ENCODE results near the gene CLCA4. TPM values are rescaled to one million over a fixed set of nuclear protein-coding genes. Genes with fewer than 3 reads are reported as not detected.

Gene CLCA4
- total RNA-seq, 1 donor from 2014 or later: 12.1 TPM

GRCh38 chr1:86530211-86530845 is 16.6 kb upstream of the CLCA4 start:
- no peaks in the 10 kb centered on the region for H3K27me3 ChIP-seq (ENCODE audit: control insufficient read depth, insufficient read depth, low read length)
- H3K36me3 ChIP-seq (ENCODE audit: control insufficient read depth, insufficient read depth, low read length): no peaks in the 10 kb centered on the region
- no peak for TF ChIP-seq CTCF (IDR thresholded peaks at IDR 0.05; ENCODE audit: insufficient read depth, low read length, severe bottlenecking)
- H3K4me3 ChIP-seq (ENCODE audit: low read depth, low read length): no peak overlapping the region
- FAIRE-seq (peak; percentile 58), DNase-seq (ENCODE audit: low read depth) (no peak)

- H3K4me3 ChIP-seq (ENCODE audit: low read depth, low read length): no peak overlapping the region
- DNase-seq (ENCODE audit: low read depth) (peak; percentile 39), FAIRE-seq (no peak)
- no peak for TF ChIP-seq CTCF (IDR thresholded peaks at IDR 0.05; ENCODE audit: insufficient read depth, low read length, severe bottlenecking)
- H3K36me3 ChIP-seq (ENCODE audit: control insufficient read depth, insufficient read depth, low read length): no peaks in the 10 kb centered on the region
- no peaks in the 10 kb centered on the region for H3K27me3 ChIP-seq (ENCODE audit: control insufficient read depth, insufficient read depth, low read length)
These were observed 8.8 kb upstream of the CLCA4 start for GRCh38 chr1:86537928-86538695.

GRCh38 chr1:86538775-86539174 is 8.1 kb upstream of the CLCA4 start:
- no peak for FAIRE-seq
- DNase-seq (ENCODE audit: low read depth): no peak
- TF ChIP-seq CTCF (IDR thresholded peaks at IDR 0.05; ENCODE audit: insufficient read depth, low read length, severe bottlenecking): no peak

GRCh38 chr1:86541859-86542258 is 5.0 kb upstream of the CLCA4 start:
- TF ChIP-seq CTCF (IDR thresholded peaks at IDR 0.05; ENCODE audit: insufficient read depth, low read length, severe bottlenecking): no peak
- DNase-seq (ENCODE audit: low read depth) (no peak), FAIRE-seq (no peak)
- H3K27me3 ChIP-seq (ENCODE audit: control insufficient read depth, insufficient read depth, low read length): no peaks in the 10 kb centered on the region
- no peaks in the 10 kb centered on the region for H3K36me3 ChIP-seq (ENCODE audit: control insufficient read depth, insufficient read depth, low read length)
- no peak overlapping the region for H3K4me3 ChIP-seq (ENCODE audit: low read depth, low read length)

More at GRCh38 chr1:86538775-86539174, 8.1 kb upstream of the CLCA4 start:
- Histone ChIP-seq H3K36me3 (ENCODE audit: control insufficient read depth, insufficient read depth, low read length) (no peaks in the 10 kb centered on the region), H3K4me3 (ENCODE audit: low read depth, low read length) (no peak overlapping the region), H3K27me3 (ENCODE audit: control insufficient read depth, insufficient read depth, low read length) (no peaks in the 10 kb centered on the region)

- H3K36me3 ChIP-seq (ENCODE audit: control insufficient read depth, insufficient read depth, low read length): no peaks in the 10 kb centered on the region
- no peaks in the 10 kb centered on the region for H3K27me3 ChIP-seq (ENCODE audit: control insufficient read depth, insufficient read depth, low read length)
- FAIRE-seq (no peak), DNase-seq (ENCODE audit: low read depth) (peak; percentile 94)
- TF ChIP-seq CTCF (IDR thresholded peaks at IDR 0.05; ENCODE audit: insufficient read depth, low read length, severe bottlenecking): no peak
- no peak overlapping the region for H3K4me3 ChIP-seq (ENCODE audit: low read depth, low read length)
These were observed 4.2 kb upstream of the CLCA4 start for GRCh38 chr1:86542631-86543030.

Data from bronchial epithelial cell (primary cell).